Measurements from ENCODE around the gene ALDH3B2. TPM values are rescaled to one million over a fixed set of nuclear protein-coding genes. Genes with fewer than 3 reads are reported as not detected.

The ALDH3B2 gene
- total RNA-seq, 2 experiments from 2014 or later = not detected

DNA sequence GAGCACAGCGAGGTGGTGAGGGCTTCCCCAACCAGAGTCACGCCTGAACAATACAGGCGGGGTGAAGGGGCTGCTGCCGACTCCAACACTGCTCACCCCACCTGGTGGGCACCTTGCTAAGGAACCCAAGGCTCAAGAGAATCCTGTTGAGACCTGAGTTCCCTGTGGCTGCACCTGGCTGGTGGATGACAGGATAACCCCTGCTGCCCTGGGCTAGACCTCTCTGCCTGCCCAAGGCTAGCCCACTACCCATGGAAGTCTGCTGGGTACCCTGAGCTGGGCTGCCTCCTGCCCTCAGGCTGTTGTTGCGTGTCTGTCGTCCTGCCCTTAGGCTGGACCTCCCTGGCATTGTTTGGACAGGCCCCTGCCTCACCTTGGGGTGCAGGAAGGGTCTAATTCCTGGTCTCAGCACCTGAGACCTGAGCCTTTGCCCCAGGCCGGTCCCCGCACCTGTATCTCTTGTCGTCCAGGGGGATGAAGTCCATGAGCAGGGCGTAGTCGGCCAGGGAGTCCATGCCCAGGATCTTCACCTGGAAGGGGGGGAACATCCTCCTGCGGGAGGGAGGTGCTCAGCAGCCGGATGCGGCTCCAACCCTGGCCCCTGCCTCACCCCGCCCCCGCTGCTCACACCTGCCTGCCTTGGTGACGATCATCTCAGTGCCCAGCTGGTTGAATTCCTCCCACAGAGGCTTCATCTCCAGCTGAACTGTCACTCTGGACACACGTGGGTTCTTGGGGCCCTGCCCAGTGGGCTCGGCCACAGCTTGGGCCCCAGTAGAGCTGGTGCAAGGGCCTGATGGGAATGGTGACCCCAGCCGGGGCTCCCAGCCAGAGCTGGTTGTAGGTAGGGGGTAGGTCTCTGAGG, 39.8 kb downstream of the ALDH3B2 start:
- intact Hi-C loops (cut with micrococcal nuclease) = no loop called here

DNA sequence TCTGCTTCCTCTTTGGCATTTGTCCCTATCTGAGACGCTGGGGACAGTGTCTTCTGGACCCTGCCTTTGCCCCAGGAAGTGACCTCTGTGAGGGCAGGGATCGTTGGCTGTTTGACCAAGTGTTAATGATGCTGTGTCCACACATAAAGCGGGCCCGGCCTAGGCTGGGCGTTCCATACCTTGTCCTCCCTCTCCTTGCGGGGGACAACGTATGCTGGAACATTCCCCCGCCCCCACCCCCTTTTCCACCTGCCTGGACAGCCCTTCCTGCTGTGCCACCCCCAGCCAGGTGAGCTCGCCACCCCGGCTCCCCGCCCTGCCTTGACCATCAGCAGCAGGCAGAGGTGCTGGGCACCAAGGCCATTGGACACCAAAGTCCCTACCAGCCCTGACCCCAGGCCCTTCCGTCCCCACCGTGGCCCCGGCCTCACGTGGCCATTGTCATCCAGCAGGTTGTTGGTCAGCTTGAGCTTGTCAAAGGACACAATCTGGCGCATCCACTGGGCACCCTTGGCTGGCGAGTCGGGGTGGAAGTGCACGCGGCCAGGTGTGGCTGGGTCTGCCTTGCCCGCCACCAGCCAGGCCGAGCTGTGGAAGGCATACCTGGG, 40.6 kb downstream of the ALDH3B2 start:
- Mint-ChIP-seq H3K27me3 (no peaks in the 10 kb centered on the region), H3K9me3 (no peaks in the 10 kb centered on the region), H3K4me1 (ENCODE audit: low read depth) (peaks cover 7% of the 10 kb centered on the region), H3K4me3 (no peak overlapping the region), H3K27ac (no peak overlapping the region), H3K36me3 (ENCODE audit: low read depth) (no peaks in the 10 kb centered on the region)
- TF ChIP-seq, protein P1, sequence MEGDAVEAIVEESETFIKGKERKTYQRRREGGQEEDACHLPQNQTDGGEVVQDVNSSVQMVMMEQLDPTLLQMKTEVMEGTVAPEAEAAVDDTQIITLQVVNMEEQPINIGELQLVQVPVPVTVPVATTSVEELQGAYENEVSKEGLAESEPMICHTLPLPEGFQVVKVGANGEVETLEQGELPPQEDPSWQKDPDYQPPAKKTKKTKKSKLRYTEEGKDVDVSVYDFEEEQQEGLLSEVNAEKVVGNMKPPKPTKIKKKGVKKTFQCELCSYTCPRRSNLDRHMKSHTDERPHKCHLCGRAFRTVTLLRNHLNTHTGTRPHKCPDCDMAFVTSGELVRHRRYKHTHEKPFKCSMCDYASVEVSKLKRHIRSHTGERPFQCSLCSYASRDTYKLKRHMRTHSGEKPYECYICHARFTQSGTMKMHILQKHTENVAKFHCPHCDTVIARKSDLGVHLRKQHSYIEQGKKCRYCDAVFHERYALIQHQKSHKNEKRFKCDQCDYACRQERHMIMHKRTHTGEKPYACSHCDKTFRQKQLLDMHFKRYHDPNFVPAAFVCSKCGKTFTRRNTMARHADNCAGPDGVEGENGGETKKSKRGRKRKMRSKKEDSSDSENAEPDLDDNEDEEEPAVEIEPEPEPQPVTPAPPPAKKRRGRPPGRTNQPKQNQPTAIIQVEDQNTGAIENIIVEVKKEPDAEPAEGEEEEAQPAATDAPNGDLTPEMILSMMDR (IDR thresholded peaks at IDR 0.05) = no peak
- CTCF ChIA-PET = interaction anchor here (0.7 to 8.6 kb wide), 2 partner anchors 14 to 26 kb away, joined by 3 to 127 read pairs; partner anchors contain the start of gene ACY3
- DNase-seq = no peak
- POLR2A ChIA-PET = interaction anchor here (1.2 kb wide), 1 partner anchor 13 kb away, joined by 3 read pairs; no protein-coding TSS in a partner anchor
- no peak for ATAC-seq
- intact Hi-C loops (cut with micrococcal nuclease) = no loop called here

More for the DNA sequence above, 39.8 kb downstream of the ALDH3B2 start:
- no peak for ATAC-seq
- Mint-ChIP-seq H3K27me3 (no peaks in the 10 kb centered on the region), H3K36me3 (ENCODE audit: low read depth) (no peaks in the 10 kb centered on the region), H3K4me3 (no peak overlapping the region), H3K4me1 (ENCODE audit: low read depth) (peaks cover 7% of the 10 kb centered on the region), H3K27ac (no peak overlapping the region), H3K9me3 (no peaks in the 10 kb centered on the region)
- TF ChIP-seq, protein P1 (IDR thresholded peaks at IDR 0.05) = no peak
- POLR2A ChIA-PET = interaction anchor here (0.9 to 1.3 kb wide), 4 partner anchors 12 to 52 kb away, joined by 3 to 4 read pairs (median 3); no protein-coding TSS in a partner anchor
- no peak for DNase-seq
- CTCF ChIA-PET = interaction anchor here (0.7 to 8.6 kb wide), 2 partner anchors 13 to 25 kb away, joined by 3 to 127 read pairs; partner anchors contain the start of gene ACY3

DNA sequence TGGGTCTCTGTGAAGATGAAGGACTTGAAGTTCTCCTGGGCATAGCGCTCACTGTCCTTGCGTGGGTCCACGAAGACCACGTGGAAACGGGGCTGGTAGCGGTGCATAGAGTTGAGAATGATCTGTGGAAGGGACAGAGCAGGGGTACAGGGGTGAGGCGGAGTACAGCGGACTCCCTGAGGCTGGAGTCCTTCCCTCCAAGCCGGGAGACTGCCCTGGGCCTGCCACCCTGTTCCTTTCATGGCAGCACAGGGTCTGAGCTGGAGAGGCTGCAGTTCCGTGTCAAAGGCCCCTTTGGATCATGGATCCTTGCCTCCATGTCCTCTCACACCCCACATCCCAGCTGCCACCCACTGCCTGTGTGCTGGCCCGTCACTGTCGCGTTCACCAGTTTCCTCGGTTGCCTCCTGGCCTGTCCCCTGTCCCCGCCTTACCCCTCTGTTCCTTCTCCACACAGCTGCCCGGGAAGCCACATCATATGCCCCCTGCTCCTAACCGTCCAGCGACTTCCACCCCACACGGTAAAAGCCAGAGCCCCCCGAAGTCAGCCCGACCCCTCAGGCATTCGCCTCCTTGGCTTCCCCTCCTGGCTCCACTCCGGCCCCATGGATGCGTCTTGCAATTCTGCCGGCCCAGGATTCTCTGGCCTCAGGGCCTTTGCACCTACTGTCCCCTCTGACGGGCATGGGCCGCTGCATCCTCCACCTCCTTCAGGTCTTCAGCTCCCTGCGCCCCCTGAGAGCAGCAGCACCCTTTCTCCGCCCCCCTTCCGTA, 41.3 kb downstream of the ALDH3B2 start:
- intact Hi-C loops (cut with micrococcal nuclease) = no loop called here
- Mint-ChIP-seq H3K27me3 (no peaks in the 10 kb centered on the region), H3K4me1 (ENCODE audit: low read depth) (peaks cover 7% of the 10 kb centered on the region), H3K36me3 (ENCODE audit: low read depth) (no peaks in the 10 kb centered on the region), H3K4me3 (no peak overlapping the region), H3K9me3 (no peaks in the 10 kb centered on the region), H3K27ac (no peak overlapping the region)
- TF ChIP-seq, protein P1 (IDR thresholded peaks at IDR 0.05) = no peak
- POLR2A ChIA-PET = interaction anchor here (1.2 kb wide), 1 partner anchor 13 kb away, joined by 3 read pairs; no protein-coding TSS in a partner anchor
- DNase-seq (no peak), ATAC-seq (no peak)
- CTCF ChIA-PET = interaction anchor here (0.7 to 8.6 kb wide), 3 partner anchors 15 to 26 kb away, joined by 3 to 127 read pairs (median 89); partner anchors contain the start of gene ACY3

DNA sequence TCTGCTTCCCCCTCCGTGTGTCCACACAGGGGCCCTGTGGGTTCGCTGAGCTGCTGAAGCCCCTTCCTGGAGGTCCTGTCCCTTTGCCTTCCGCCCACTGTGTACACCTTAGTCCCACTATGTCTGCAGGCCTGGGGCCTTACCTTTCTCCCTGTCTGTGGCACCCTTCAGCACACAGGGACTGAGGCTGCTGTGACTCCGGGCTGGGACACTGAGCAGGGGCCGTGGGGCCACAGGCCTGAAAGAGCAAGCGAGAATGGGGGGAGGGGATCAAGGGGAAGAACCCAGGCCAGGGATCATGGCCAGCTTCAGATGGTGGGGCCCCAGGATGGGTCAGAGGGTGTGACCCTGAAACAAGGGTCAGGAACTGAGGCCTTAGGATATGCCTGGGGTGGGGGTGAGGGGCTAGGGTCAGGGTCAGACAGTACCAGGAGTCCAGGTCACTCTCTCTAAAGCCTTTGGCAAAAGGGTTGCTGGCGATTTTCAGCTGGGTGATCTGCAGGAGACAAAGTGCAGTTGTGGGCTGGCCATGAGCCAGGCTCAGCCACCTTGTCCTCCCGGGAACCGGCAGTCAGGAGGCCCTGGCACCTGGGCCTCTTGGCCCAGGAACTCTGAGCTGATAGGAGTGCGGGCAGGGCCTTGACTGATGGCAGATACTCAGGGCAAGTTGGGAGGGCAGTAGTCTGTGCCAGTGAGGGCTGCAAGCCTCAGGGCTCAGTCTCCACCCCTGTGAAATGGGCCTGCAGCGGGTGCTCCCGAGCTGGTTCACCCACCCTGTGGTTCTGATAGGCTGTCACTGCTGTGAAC, 42.0 kb downstream of the ALDH3B2 start:
- H3K4me3 Mint-ChIP-seq = no peak overlapping the region
- no peaks in the 10 kb centered on the region for H3K9me3 Mint-ChIP-seq
- DNase-seq = no peak
- CTCF ChIA-PET = interaction anchor here (8.1 to 8.6 kb wide), 2 partner anchors 16 to 17 kb away, joined by 89 to 127 read pairs; partner anchors contain the start of gene ACY3
- no peaks in the 10 kb centered on the region for H3K27me3 Mint-ChIP-seq
- no peak overlapping the region for H3K27ac Mint-ChIP-seq
- ATAC-seq = no peak
- H3K36me3 Mint-ChIP-seq (ENCODE audit: low read depth) = no peaks in the 10 kb centered on the region
- POLR2A ChIA-PET = interaction anchor here (1.1 to 1.2 kb wide), 3 partner anchors 11 to 15 kb away, joined by 3 to 5 read pairs (median 3); no protein-coding TSS in a partner anchor
- peaks cover 7% of the 10 kb centered on the region for H3K4me1 Mint-ChIP-seq (ENCODE audit: low read depth)
- TF ChIP-seq, protein P1 (IDR thresholded peaks at IDR 0.05) = no peak
- intact Hi-C loops (cut with micrococcal nuclease) = no loop called here
